Inflammatory macrophage treated with lipopolysaccharide for 1 hour (primary cell): ENCODE data around the gene HNRNPU.
A peak's percentile ranks its signal among the peaks of the same experiment; 100 is the strongest.

Experiments used
- DNase-seq, 2 donors: peaks; one replicate each; pipeline ENCODE4 v3.0.0-alpha.2; 2020 to 2022

HNRNPU gene

GRCh38 chr1:244864253-244865027 is at the start of gene HNRNPU:
Gene HNRNPU, minus strand, starts transcription at chr1:244864543. Its CDS starts 236 bp downstream, at chr1:244864307.
- peak; percentile 94 to 98 for DNase-seq

GRCh38 chr1:244913806-244914205 is 49.5 kb upstream of the HNRNPU start:
- no peak for DNase-seq

DNA sequence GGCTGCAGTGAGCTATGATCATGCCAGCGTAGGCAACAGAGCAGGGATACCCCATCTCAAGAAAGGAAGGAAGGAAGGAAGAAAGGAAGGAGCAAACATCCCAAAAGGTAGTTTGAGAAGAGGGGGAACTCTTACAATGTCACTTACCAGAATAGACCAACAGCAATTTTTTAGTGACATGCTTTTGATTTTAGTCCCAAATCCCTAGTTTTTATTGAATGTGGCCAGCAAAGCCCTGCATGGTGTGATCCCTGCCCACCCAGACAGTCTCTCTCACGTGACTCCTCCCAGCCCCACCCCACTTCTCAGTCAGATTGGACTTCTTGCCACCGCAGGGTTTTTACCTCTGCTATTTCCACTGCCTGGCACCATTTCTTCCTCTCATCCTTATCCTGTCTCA is 39.8 kb upstream of the HNRNPU start:
- no peak for DNase-seq

- DNase-seq = no peak
These were observed 37.2 kb upstream of the HNRNPU start for GRCh38 chr1:244901400-244902015.

DNA sequence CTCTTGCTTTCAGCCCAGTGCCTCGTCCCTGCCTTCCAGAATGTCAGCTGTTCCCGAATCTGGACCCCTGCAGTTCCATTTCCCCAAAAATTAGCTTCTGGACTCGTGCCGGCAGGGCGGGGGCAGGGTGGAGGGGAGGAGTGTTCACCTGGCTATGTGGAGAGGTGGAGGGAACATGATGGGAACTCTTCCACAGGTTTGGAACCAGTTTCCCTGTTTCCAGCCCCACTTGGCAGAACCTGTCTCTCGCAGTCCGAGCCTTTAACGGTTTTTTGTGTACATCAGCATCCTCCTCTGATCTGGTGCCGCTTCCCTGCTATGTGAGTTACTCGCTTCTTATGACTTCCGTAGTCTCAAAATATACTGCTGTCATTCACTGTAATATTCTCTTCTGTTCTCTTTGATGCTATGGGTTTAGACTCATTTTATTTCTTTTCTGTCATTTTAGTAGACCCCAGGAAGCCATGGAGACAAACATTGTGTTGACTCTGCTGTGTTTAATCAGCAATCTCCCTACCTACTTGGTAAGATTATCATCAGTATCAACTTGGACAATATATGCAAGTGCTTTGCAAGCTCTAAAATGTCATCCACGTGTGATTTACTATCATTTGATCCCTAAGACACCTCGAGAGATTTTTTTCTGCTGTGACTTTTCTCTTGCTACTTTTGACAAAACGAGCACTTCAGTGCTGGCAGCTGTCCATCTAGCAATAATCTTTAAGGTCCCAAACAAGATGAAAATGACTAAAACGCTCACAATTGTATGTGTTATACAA is 33.3 kb upstream of the HNRNPU start:
- no peak for DNase-seq

DNA sequence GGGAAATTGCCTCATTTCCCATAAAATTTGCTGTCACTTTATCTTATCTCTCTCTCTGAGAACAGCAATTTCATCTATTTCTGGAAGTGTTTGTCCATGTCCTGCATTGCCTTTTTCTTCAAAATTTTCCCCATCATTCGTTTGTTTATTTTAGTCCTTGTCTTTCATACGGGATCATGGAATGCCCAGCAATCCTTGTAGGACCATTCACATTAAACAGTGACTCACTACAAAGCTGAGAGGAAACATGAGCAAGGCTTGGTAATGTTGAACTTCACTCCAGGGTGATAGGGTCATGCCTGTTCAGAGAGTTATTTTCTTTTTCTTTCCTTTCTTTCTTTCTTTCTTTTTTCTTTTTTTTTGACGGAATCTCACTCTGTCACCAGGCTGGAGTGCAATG is 32.2 kb upstream of the HNRNPU start:
- DNase-seq = no peak

DNA sequence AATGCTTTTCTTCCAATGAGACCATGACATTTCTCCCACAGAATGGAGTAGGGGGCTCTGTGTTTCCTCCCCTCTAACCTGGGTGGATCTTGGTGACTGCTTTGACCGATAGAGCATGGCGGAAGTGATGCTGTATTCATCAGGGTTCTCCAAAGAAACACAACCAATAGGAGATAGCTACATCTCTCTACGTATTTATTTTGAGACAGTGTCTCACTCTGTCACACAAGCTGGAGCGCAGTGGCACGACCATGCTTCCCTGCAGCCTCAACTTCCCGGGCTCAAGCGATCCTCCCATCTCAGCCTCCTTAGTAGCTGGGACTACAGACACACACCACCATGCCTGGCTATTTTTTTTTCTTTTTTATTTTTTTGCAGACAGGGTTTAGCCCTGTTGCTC is 29.5 kb upstream of the HNRNPU start:
- no peak for DNase-seq

DNA sequence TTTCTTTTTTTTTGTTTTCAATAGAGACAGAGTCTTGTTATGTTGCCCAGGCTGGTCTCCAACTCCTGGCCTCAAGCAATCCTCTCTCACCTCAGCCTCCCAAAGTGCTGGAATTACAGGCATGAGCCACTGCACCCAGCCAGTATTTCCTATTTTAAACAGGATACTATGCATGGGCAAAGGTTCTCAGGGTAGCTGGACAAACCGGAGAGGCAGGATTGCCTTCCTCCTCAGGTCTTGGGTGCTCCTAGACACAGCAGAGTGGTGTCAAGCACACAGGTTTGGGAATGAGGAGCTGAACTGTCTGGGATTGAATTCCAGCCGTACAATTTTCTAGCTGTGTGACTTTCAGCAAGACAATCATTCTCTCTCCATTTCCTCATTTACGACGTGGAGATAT is 22.9 kb upstream of the HNRNPU start:
- no peak for DNase-seq

- DNase-seq = no peak
These were observed 17.4 kb upstream of the HNRNPU start for GRCh38 chr1:244881552-244882280.

GRCh38 chr1:244878681-244879080 is 14.3 kb upstream of the HNRNPU start:
- DNase-seq = no peak

DNA sequence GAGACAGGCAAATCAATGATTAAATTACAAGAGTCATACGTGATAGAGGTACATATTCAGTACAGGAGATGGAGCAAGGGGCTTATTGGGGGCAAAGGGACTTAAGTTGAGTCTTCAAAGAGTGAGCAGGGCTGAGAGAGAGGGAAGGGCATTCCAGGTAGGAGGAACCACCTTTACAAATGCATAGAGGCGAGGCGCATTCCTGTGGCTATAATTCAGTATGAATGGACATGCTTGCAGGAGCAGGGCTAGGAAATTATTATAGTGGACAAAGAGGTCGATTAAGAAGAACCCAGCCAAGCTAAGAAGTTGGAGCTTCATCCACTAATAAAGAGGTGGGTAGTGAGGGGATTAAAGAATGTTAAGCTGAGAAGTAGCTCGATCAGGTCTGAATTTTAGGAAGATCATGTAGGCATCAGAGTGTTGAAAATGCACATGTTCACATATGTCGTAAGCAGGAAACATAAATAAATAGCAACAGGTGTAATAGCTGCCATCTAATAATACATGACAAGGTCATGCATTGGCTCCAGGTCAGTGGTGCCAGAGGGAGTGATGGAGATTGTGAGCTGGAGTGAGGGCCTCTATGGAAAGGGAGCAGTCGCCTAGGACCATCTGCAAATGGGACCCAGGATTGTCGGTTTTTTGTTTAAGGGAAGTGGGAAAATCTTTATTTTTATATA is 12.0 kb upstream of the HNRNPU start:
- no peak for DNase-seq

DNA sequence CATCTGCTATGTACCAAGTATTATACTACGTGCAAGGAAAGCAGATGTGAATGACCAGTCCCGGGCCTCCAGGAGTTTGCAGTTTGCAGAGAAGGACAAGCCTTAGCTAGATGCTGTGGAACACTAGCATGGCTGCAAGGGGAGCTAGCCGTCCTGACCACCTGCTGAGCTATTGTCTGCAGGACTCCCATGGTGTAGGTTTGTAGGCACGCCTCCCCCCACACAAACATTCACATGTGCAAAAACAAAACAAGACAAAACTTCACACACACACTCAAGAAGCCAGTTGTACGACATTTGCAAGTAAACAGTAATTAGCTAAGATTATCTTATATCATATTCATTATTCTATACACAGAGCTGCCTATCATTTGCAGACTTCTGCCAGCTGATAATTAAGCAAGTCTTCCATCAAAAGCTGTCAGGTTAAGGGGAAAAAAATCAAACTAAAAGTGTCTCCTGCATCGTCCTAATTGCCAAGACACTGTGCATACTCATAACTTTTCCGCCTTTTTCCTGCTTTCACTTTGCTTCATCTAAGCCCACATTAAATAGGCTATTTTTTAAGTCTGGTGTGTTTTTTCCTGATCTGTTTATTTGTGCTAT is 10.7 kb upstream of the HNRNPU start:
- no peak for DNase-seq

DNA sequence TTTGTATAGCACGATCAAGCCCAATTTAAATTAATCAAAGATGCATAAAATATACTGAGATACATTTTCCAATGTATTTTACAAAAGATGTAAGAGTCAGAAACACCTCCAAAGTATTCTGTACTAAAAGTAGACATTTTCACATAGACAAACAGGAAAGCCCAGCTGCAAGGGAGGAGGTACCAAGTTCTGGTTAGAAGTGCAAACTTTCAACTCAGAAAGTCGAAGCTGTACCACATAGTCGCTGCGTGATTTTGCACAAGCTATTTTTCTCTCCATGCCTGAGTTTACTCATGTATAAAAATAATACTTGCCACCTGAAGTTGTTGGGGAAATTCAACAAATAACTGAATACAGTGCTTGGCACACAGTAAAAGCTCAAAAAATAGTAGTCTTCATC is 5.6 kb upstream of the HNRNPU start:
- no peak for DNase-seq

GRCh38 chr1:244869364-244869827 is 5.1 kb upstream of the HNRNPU start:
- no peak for DNase-seq

GRCh38 chr1:244868484-244869363 is 4.4 kb upstream of the HNRNPU start:
- DNase-seq = no peak

DNA sequence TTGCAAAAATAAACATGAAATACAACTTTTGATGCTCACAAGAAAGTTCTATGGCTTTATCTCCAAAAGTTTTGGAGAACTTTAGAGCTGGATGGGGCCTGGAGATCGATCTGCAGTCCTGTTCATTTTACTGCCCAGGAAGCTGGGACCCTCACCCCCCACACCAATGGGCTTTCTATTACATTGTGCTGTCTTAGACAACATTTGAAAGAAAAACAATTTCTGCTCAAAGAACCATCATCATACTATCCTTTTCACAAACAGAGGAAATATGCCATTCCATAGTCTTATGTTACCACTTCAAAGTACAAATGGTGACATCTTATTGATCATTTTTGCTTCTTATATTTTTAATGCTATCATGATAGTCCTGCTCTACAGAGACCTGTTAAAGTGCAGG is 2.0 kb upstream of the HNRNPU start:
- DNase-seq = no peak

DNA sequence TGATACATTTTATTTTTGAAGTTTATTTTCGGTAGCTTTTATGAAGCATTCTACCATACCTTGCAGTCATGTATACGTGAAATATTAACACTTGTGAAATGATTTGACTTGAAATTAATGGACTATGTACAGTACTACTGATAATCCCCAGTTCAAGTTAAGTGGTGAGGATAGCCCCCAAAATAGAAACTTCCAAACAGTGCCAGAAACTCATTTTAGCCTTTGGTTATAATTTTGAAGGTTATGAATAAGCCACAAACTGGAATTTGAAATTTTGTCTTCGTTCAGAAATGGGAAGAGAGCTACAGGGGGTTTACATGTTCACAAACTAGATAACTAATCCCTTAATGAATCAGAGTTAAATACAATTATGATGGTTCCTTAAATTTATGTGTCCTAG is 1.5 kb upstream of the HNRNPU start:
- no peak for DNase-seq

DNA sequence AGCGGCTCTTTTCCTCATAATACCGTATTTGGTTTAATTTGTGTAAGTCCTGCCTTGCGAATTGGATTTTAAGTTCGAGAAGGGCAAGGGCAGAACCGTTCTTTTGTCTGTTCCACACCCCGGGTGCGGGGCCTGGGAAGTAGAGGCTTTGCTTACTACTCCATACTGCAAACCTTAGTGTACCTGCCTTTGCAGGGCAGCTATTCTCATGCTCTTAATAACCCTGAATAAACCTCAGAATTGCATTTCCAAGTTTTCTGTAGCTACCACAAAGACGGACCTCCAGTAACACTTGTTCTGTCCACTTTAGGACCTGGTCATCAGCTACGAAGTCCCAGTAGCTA is 657 bp upstream of the HNRNPU start:
- no peak for DNase-seq

DNA sequence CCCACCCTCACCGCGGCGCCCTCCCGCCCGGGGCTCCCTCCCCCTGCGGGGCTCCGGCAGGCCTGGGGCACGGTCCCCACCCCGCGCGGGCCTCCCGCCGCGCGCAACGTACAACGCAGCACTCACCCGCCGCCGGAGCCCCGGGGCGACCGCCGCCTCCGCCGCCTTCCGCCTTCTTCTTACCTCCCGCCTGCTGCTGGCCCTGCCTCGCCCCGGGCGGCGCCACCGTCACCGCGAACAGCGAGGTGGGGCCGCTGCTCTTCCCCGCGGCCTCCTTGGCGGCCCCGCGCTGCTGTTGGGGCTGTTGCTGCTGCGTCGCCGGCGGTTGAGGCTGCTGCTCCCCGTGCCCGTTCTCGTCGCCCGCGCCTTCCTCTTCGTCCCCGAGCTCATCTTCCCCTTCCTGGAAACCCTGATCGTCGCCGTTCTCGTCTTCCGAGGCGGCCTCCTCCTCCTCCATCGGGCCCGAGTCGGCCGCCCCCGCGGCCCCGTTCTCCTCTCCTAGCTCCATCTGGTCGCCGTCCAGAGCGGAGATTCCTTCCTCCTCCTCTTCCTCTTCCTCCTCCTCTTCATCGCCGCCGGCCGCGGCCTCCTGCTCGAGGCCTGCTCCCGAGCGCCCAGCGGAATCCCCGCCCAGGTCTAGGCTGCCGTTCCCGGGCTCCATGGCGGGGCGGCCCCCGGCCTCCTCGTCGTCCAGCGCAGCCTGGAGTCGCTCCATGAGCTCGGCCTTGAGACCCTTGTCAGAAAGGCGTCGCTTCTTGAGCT is 671 bp downstream of the HNRNPU start:
- peak; percentile 34 to 36 for DNase-seq
